Measurements from ENCODE around the gene CPEB4. TPM values are rescaled to one million over a fixed set of nuclear protein-coding genes. Genes with fewer than 3 reads are reported as not detected.

Gene CPEB4
- total and polyA plus RNA-seq, 9 of the 15 experiments (the other 6 are each of a cell fraction or from before 2014, with no cell fraction given), result 7.4 to 21.3 (median 12.4) TPM

DNA sequence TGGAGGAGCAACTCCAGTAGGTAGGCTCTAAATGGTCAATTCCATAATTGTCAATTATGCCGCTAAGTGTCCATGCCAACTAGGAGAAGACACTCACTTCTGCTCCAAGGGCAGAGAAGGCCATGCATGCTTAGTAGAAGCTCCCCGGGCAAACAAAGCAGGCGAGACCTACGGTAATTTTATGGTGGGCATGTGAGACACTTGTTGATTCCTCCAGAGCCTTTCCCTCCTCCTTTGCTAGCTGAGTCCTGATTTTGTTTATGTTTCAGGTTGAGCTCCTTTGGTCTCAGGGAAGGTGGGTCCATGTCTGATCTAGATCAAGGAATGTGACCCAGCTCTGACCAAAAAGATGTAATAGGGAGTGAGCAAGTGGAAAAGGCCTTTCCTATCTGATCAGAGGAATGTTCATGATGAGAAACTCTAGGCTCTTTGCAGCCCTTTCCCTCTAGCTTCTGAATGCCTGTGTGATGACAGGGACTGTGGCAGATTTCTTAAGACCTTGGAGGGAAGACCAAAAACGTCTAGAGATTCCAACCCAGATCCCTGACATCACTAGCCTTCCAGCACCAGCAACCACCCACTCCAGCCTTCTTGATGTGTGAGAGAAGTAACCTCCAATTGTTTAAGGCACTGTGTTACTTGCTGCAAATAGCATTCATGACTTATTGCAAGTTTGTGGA, 7.7 kb upstream of the CPEB4 start:
- DNase-seq (ENCODE audit: extremely low read depth in 1 of 4, low spot score in 3 of 4), result no peak
- FAIRE-seq, result peak; percentile 23
- intact Hi-C loops (cut with micrococcal nuclease), result loop anchor here (10.0 kb wide), 2 partner anchors 176 to 556 kb away; partner anchors contain the start of gene STC2
- no peak overlapping the region for H3K4me2 ChIP-seq (ENCODE audit: insufficient read depth, low read length)
- no peak overlapping the region for H3K4me3 ChIP-seq
- H3K36me3 ChIP-seq (ENCODE audit: control insufficient read depth, insufficient read depth, low read length), result no peaks in the 10 kb centered on the region
- no peaks in the 10 kb centered on the region for H3K9me3 ChIP-seq (replicated peaks; ENCODE audit: control insufficient read depth, insufficient read depth, low read depth, low read length)
- in situ Hi-C loops (cut with MboI), result loop anchor here (10.0 kb wide), 1 partner anchor 96 kb away; no protein-coding TSS in a partner anchor
- no peak overlapping the region for H3K27ac ChIP-seq (ENCODE audit: extremely low read depth, low read depth, low read length)
- H3K9ac ChIP-seq (ENCODE audit: insufficient read depth in 1 of 2, low read depth in 2 of 2, low read length in 2 of 2), result no peak overlapping the region
- ChIA-PET POLR2A (interaction anchor here (1.2 to 2.5 kb wide), 3 partner anchors 9 to 14 kb away, joined by 3 to 11 read pairs (median 7); no protein-coding TSS in a partner anchor), CTCF (ENCODE audit: low intra/inter-chr PET ratio) (no interaction called here)
- H3K79me2 ChIP-seq (ENCODE audit: control insufficient read depth, insufficient read depth, low read length), result no peaks in the 10 kb centered on the region
- H4K20me1 ChIP-seq (replicated peaks; ENCODE audit: control insufficient read depth, insufficient read depth, low read length), result no peaks in the 10 kb centered on the region
- no TSS peak for BruUV-seq (replicated peaks)
- TF ChIP-seq TEAD2 (tag; IDR thresholded peaks at IDR 0.05) (peak; percentile 61; the same call in 1 of the 2 replicates), NR4A1 (CRISPR knock-in tag; IDR thresholded peaks at IDR 0.05) (no peak), NR4A1 (tag; IDR thresholded peaks at IDR 0.05) (0 out of 2 replicates have a peak, but pooled peaks have one; percentile 58), ARID1B (IDR thresholded peaks at IDR 0.05) (no peak), CTBP1 (IDR thresholded peaks at IDR 0.05; ENCODE audit: borderline replicate concordance) (0 out of 2 replicates have a peak, but pooled peaks have one; percentile 31)
- H3K27me3 ChIP-seq (ENCODE audit: control insufficient read depth in 2 of 2, insufficient read depth in 2 of 2, low read length in 2 of 2), result no peaks in the 10 kb centered on the region
- 69% methylated on average over 5 of the region's 5 CpGs for WGBS (ENCODE audit: insufficient coverage, low coverage, missing lambda C conversion rate)
- no peaks in the 10 kb centered on the region for H3K9me1 ChIP-seq (ENCODE audit: control insufficient read depth, insufficient read depth, low read length)
- no peak for ATAC-seq
- peak overlapping the region; percentile 76 for H2AFZ ChIP-seq (ENCODE audit: low read depth, low read length)
- peaks cover 17 to 52% of the 10 kb centered on the region in 2 experiments; a peak in 4 of 5 replicates for H3K4me1 ChIP-seq (replicated peaks in 1 of 2; ENCODE audit: control insufficient read depth in 2 of 2, insufficient read depth in 2 of 2, low read length in 2 of 2)
